Heart left ventricle (tissue), 16 donors: ENCODE measurements around the gene LPIN1. TPM values are rescaled to one million over a fixed set of nuclear protein-coding genes. Genes with fewer than 3 reads are reported as not detected.

Experiments
- ATAC-seq, 4 donors: fragments of 200-7000 bp; cut with Tn5 transposase; one replicate each; pipeline ENCODE4 v1.9.1; 2020 to 2022; ENCODE audit warnings: moderate library complexity in 4 of 4, mild to moderate bottlenecking in 3 of 4, moderate number of reproducible peaks in 1 of 4
- DNase-seq, 5 donors: peaks; one replicate each; pipeline ENCODE4 v3.0.0-alpha.2; 2020
- H3K27ac ChIP-seq, 12 donors: fragments of 200-600 bp; sonication (generic) in 4 of 12; one replicate each; pipeline versions ENCODE4 v1.5.0 to v1.8.0; 2016 to 2022; ENCODE audit warnings: mild to moderate bottlenecking in 2 of 12
- H3K27me3 ChIP-seq, 9 donors: fragments of 200-600 bp; sonication (generic) in 2 of 9; one replicate each; pipeline versions ENCODE4 v1.5.1 to v1.8.0; 2016 to 2022; ENCODE audit warnings: mild to moderate bottlenecking in 3 of 9
- H3K36me3 ChIP-seq, 9 donors: fragments of 200-600 bp; sonication (generic) in 2 of 9; one replicate each; pipeline versions ENCODE4 v1.5.0 to v1.8.0; 2018 to 2022; ENCODE audit warnings: mild to moderate bottlenecking in 2 of 9
- H3K4me1 ChIP-seq, 12 donors: fragments of 200-600 bp; sonication (generic) in 4 of 12; one replicate each; pipeline versions ENCODE4 v1.5.0 to v1.8.0; 2016 to 2022; ENCODE audit warnings: mild to moderate bottlenecking in 3 of 12
- H3K4me3 ChIP-seq, 12 donors: fragments of 200-600 bp; sonication (generic) in 4 of 12; one replicate each; pipeline versions ENCODE4 v1.5.0 to v1.8.0; 2017 to 2022; ENCODE audit warnings: mild to moderate bottlenecking in 9 of 12, moderate library complexity in 4 of 12
- H3K9me3 ChIP-seq, 12 donors: fragments of 200-600 bp; sonication (generic) in 4 of 12; one replicate each; pipeline versions ENCODE4 v1.5.0 to v1.8.0; 2016 to 2022; ENCODE audit warnings: mild to moderate bottlenecking in 1 of 12
- POLR2A ChIP-seq, 2 donors: fragments of 450-650 bp; IDR thresholded peaks; one replicate each; pipeline ENCODE4 v1.6.1; 2017; ENCODE audit warnings: antibody characterized with exemption in 2 of 2, mild to moderate bottlenecking in 2 of 2, moderate library complexity in 2 of 2
- WGBS, 4 donors: extraction: QIAGEN DNeasy Blood & Tissue Kit in 2 of 4; methylation state at CpG; one replicate each; pipeline versions ENCODE4 v1.1.5 to v1.1.7; 2013 to 2018; 5-methylcytosine and 5-hydroxymethylcytosine counted together
- intact Hi-C, 10 donors: fragments of 100-400 bp; cut with DNase I; formaldehyde crosslinking; loops; one replicate each; pipeline versions ENCODE4 v1.11.1 to v1.14.2; 2022
- polyA plus RNA-seq, 2 donors: library from polyadenylated mRNA; stranded (reverse); fragments of 200-250 nt; gene quantifications; one replicate each; pipeline ENCODE4 v1.2.3, GENCODE V29; 2013
- total RNA-seq, 9 donors: library from RNA; depleted of rRNA in 2 of 9; stranded (reverse); fragments of >200 nt in 2 of 9; fragmentation: NEBNext Ultra II Directional in 3 of 9; extraction: Animal tissue kit (Norgen Biotek cat#: 25700) in 3 of 9; gene quantifications; one replicate each; pipeline versions ENCODE4 v1.1.0 to v1.2.4, GENCODE V29; 2016 to 2023
- TF ChIP-seq, protein P1 (sequence below), 12 donors: fragments of 200-600 bp; sonication (generic) in 4 of 12; IDR thresholded peaks; one replicate each; pipeline versions ENCODE4 v1.5.0 to v1.8.0; 2018 to 2022; ENCODE audit warnings: antibody characterized with exemption in 12 of 12, mild to moderate bottlenecking in 5 of 12
- donor health status: ischemic (EF 13 %, LVEDD 7.1; RV severe dilation, severe dysfunction).
- donor health status: healthy with polysubstance abuse.
- donor health status: DM: no; HTN: yes; CAD: no.
- donor health status: DM: no; HTN: no; CAD: no.
- donor health status: ischemic (EF 25% LVEDD 6.9; RV normal size, moderate dysfunction).
- donor health status: ischemic (EF 25% LVEDD 5.7; RV mildly dilated, moderate dysfunction).
- donor health status: healthy.
- donor health status: DM: yes; HTN: yes; CAD: no.
- donor health status: ischemic (EF 35%, LVEDD 5.7; RV mildly dilated, moderate dysfunction).
- donor health status: nonischemic (EF 11% LVEDD 7.7; RV severe dilation, severe dysfunction).
- donor health status: DM: yes; HTN: yes; CAD: no.
- donor health status: PGD.
- donor health status: ischemic (EF 29% LVEDD 5.4; RV normal size, mild dysfunction).
- donor health status: nonischemic (EF 23%, LVEDD 6.1; RV moderate dilation, normal function).

LPIN1 gene
- total and polyA plus RNA-seq, 11 donors, result 15.0 to 57.1 (median 43.8) TPM

DNA sequence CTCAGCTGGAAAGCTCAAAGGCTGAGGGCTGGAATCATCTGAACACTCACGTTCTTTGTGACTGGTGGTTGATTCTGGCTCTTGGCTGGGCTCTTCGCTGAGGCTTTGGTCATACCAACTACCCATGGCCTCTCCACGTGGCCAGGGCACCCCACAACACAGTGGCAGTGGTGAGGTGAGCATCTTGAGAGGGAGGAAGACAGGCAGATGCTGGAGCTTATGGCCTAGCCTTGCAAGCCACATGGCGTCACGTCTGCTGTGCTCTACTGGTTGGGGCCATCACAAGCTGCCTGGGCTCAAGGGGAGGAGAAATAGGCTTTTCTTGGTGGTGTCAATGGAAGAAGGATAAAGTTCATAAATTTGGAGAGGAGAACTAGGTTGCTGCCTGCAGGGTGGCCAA, 19.6 kb downstream of the LPIN1 start:
- no peak overlapping the region for H3K27ac ChIP-seq
- peaks cover 0 to 62% (median 46%) of the 10 kb centered on the region in 9 donors for H3K36me3 ChIP-seq
- intact Hi-C loops, result no loop called here
- H3K9me3 ChIP-seq, result no peaks in the 10 kb centered on the region
- ATAC-seq (no peak), DNase-seq (no peak)
- peaks cover 0 to 28% (median 4%) of the 10 kb centered on the region in 12 donors for H3K4me1 ChIP-seq
- H3K4me3 ChIP-seq, result no peak overlapping the region
- no peaks in the 10 kb centered on the region for H3K27me3 ChIP-seq
- 91 to 97% (median 96%) methylated on average over 4 to 5 of the region's 5 CpGs for WGBS, 4 donors
- TF ChIP-seq POLR2A (IDR thresholded peaks at IDR 0.05), result no peak
- TF ChIP-seq, protein P1, sequence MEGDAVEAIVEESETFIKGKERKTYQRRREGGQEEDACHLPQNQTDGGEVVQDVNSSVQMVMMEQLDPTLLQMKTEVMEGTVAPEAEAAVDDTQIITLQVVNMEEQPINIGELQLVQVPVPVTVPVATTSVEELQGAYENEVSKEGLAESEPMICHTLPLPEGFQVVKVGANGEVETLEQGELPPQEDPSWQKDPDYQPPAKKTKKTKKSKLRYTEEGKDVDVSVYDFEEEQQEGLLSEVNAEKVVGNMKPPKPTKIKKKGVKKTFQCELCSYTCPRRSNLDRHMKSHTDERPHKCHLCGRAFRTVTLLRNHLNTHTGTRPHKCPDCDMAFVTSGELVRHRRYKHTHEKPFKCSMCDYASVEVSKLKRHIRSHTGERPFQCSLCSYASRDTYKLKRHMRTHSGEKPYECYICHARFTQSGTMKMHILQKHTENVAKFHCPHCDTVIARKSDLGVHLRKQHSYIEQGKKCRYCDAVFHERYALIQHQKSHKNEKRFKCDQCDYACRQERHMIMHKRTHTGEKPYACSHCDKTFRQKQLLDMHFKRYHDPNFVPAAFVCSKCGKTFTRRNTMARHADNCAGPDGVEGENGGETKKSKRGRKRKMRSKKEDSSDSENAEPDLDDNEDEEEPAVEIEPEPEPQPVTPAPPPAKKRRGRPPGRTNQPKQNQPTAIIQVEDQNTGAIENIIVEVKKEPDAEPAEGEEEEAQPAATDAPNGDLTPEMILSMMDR (IDR thresholded peaks at IDR 0.05), result no peak

GRCh38 chr2:11767779-11768178, 21.3 kb downstream of the LPIN1 start:
- ATAC-seq, result no peak
- no peak overlapping the region for H3K4me3 ChIP-seq

DNA sequence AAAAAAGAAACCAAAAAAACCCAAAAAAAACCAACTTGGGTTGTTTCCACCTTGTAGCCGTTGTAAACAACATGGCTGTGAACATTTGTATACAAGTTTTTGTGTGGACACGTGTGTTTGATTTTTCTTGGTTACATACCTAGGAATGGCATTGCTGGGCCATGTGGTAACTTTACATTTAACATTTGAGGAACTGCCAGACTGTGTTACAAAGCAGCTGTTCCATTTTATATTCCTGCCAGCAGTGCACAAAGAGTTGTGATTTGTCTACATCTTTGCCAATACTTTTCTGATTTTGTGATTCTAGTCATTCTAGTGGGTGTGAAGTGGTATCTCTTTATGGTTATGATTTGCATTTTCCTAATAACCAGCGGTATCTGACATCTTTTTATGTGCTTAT, 22.5 kb downstream of the LPIN1 start:
- Histone ChIP-seq H3K27me3 (no peaks in the 10 kb centered on the region), H3K27ac (no peak overlapping the region), H3K36me3 (peaks cover 0 to 85% (median 71%) of the 10 kb centered on the region in 9 donors), H3K4me3 (no peak overlapping the region), H3K9me3 (no peaks in the 10 kb centered on the region), H3K4me1 (peaks cover 0 to 14% (median 4%) of the 10 kb centered on the region in 12 donors)
- intact Hi-C loops, result no loop called here
- DNase-seq (no peak), ATAC-seq (no peak)
- TF ChIP-seq, protein P1 (IDR thresholded peaks at IDR 0.05), result no peak
- no peak for TF ChIP-seq POLR2A (IDR thresholded peaks at IDR 0.05)
- 87 to 92% (median 89%) methylated on average over 3 of the region's 3 CpGs for WGBS, 4 donors

More at GRCh38 chr2:11767779-11768178, 21.3 kb downstream of the LPIN1 start:
- Histone ChIP-seq H3K4me1 (peaks cover 0 to 20% (median 4%) of the 10 kb centered on the region in 12 donors), H3K36me3 (peaks cover 0 to 74% (median 59%) of the 10 kb centered on the region in 9 donors), H3K9me3 (no peaks in the 10 kb centered on the region), H3K27ac (no peak overlapping the region), H3K27me3 (no peaks in the 10 kb centered on the region)
- no peak for DNase-seq
- intact Hi-C loops, result no loop called here
- WGBS, 4 donors, result 88 to 92% (median 89%) methylated on average over 7 of the region's 7 CpGs
- no peak for TF ChIP-seq POLR2A (IDR thresholded peaks at IDR 0.05)
- TF ChIP-seq, protein P1 (IDR thresholded peaks at IDR 0.05), result no peak

DNA sequence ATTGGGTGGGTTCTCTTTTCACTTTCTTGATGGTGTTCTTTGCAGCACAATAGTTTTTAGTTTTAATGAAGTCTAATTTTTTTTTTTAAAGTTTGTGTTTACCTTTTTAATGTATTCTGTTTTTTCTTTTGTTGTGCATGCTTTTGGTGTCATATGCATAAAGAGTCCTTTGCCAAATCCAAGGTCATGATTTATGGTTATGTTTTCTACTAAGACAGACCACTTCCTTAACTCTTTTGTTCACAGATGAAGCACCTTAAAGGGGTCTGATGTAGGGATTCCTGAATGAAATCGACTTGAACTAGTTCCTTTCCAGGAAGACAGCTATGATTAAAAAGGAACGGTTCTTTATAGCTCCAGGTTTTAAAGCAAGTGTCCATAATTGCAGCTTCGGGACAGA, 23.1 kb downstream of the LPIN1 start:
- WGBS, 4 donors, result 79 to 83% (median 81%) methylated on average over 3 of the region's 3 CpGs
- intact Hi-C loops, result no loop called here
- H3K27ac ChIP-seq, result no peak overlapping the region
- no peak for TF ChIP-seq POLR2A (IDR thresholded peaks at IDR 0.05)
- TF ChIP-seq, protein P1 (IDR thresholded peaks at IDR 0.05), result no peak
- peaks cover 0 to 11% (median 4%) of the 10 kb centered on the region in 12 donors for H3K4me1 ChIP-seq
- H3K4me3 ChIP-seq, result no peak overlapping the region
- peaks cover 0 to 91% (median 77%) of the 10 kb centered on the region in 9 donors for H3K36me3 ChIP-seq
- DNase-seq (no peak), ATAC-seq (no peak)
- H3K27me3 ChIP-seq, result no peaks in the 10 kb centered on the region
- no peaks in the 10 kb centered on the region for H3K9me3 ChIP-seq
